BJ (cell line): ENCODE data around the gene WDR82. TPM values are rescaled to one million over a fixed set of nuclear protein-coding genes. Genes with fewer than 3 reads are reported as not detected.

Source experiments
- CTCF ChIA-PET: fragments of 350-600 bp; formaldehyde crosslinking; extraction: SDS; loops from one replicate; lab custom pipeline; 2021; ENCODE audit warnings: antibody characterized with exemption, inconsistent platforms; lab: Yijun Ruan, JAX
- POLR2A ChIA-PET: fragments of 300-600 bp; sonication (Branson Sonifier 250); formaldehyde crosslinking; extraction: SDS; loops from one replicate; lab custom pipeline; 2021; ENCODE audit warnings: antibody characterized with exemption; lab: Charles Lee
- DNase-seq: peaks from one replicate; pipeline ENCODE4 v3.0.0-alpha.2; 2011; ENCODE audit warnings: low read depth
- H3K27me3 ChIP-seq: 2 replicates; pipeline ENCODE4 v1.6.0; 2011; ENCODE audit warnings: low read length; ENCODE audit not compliant: control insufficient read depth, insufficient read depth
- H3K36me3 ChIP-seq: 2 replicates; pipeline ENCODE4 v1.5.1; 2011; ENCODE audit warnings: low read length; ENCODE audit not compliant: control insufficient read depth, insufficient read depth
- H3K4me3 ChIP-seq: 2 replicates; pipeline ENCODE4 v1.5.1; 2011; ENCODE audit warnings: low read depth, mild to moderate bottlenecking, control low read depth, low read length
- polyA plus RNA-seq: library from polyadenylated mRNA; depleted of rRNA; stranded (reverse); fragments of >200 nt; gene quantifications from 2 replicates; pipeline ENCODE4 v1.2.3, GENCODE V29; 2011
- TF ChIP-seq, protein P1 (sequence below): IDR thresholded peaks from 2 replicates; pipeline ENCODE4 v1.5.1; 2011; ENCODE audit warnings: low read depth, mild to moderate bottlenecking, control low read depth, inconsistent platforms, low read length, moderate library complexity; ENCODE audit not compliant: insufficient read depth

WDR82 gene
- polyA plus RNA-seq, 1 experiment, result 42.3 TPM

- Histone ChIP-seq H3K27me3 (no peaks in the 10 kb centered on the region), H3K36me3 (no peaks in the 10 kb centered on the region; the same call in 1 of the 2 replicates), H3K4me3 (no peak overlapping the region)
- TF ChIP-seq, protein P1, sequence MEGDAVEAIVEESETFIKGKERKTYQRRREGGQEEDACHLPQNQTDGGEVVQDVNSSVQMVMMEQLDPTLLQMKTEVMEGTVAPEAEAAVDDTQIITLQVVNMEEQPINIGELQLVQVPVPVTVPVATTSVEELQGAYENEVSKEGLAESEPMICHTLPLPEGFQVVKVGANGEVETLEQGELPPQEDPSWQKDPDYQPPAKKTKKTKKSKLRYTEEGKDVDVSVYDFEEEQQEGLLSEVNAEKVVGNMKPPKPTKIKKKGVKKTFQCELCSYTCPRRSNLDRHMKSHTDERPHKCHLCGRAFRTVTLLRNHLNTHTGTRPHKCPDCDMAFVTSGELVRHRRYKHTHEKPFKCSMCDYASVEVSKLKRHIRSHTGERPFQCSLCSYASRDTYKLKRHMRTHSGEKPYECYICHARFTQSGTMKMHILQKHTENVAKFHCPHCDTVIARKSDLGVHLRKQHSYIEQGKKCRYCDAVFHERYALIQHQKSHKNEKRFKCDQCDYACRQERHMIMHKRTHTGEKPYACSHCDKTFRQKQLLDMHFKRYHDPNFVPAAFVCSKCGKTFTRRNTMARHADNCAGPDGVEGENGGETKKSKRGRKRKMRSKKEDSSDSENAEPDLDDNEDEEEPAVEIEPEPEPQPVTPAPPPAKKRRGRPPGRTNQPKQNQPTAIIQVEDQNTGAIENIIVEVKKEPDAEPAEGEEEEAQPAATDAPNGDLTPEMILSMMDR, result no peak
- DNase-seq, result no peak
- POLR2A ChIA-PET, result no interaction called here
- CTCF ChIA-PET, result interaction anchor here (0.9 to 1.9 kb wide), 4 partner anchors 44 to 62 kb away, joined by 3 to 8 read pairs (median 4); partner anchors contain the start of gene TWF2
Observed at GRCh38 chr3:52281981-52282801, 3.7 kb upstream of the WDR82 start.

- POLR2A ChIA-PET, result interaction anchor here (0.6 kb wide), 2 partner anchors 79 to 408 kb away, joined by 3 read pairs; no protein-coding TSS in a partner anchor
- Histone ChIP-seq H3K36me3 (no peaks in the 10 kb centered on the region), H3K4me3 (no peak overlapping the region), H3K27me3 (no peaks in the 10 kb centered on the region)
- TF ChIP-seq, protein P1, result no peak
- DNase-seq, result no peak
- CTCF ChIA-PET, result interaction anchor here (1.3 to 1.9 kb wide), 4 partner anchors 43 to 60 kb away, joined by 3 to 9 read pairs (median 4); no protein-coding TSS in a partner anchor
Observed at GRCh38 chr3:52280050-52280461, 1.6 kb upstream of the WDR82 start.

- ChIA-PET POLR2A (interaction anchor here (0.6 to 2.0 kb wide), 2 partner anchors 8 to 223 kb away, joined by 9 to 19 read pairs; partner anchors contain the start of gene GLYCTK), CTCF (interaction anchor here (1.1 to 1.9 kb wide), 6 partner anchors 9 to 60 kb away, joined by 3 to 9 read pairs (median 4); no protein-coding TSS in a partner anchor)
- no peak for DNase-seq
Observed at GRCh38 chr3:52279596-52279995, 1.1 kb upstream of the WDR82 start.

DNA sequence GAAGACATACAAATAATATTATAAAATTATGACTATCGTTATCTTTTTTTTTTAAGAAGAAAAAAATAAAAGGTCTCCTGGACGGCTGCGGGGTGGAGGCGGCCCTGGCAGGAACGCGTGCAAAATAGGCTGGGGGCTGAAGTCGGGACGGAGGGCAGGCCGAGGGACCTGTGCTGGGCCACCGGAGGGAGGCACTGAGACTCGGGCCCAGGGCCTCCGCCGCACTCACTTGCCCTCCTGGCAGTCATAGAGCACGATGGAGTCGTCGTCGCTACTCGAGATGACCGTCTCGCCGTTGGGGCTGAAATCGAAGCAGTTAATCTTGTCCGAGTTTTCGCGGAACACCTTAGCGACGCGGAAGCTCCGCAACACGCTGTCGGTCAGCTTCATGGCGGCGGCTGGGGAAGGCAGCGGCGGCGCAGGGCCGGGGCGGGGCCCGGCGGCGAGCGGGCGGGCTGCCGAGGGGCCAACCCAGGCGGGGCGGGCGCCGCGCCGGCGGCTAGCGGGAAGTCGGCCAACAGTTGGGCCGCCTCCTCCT lies 408 bp downstream of the WDR82 start:
- TF ChIP-seq, protein P1, result peak; percentile 55
- peak overlapping the region; percentile 68 for H3K4me3 ChIP-seq
- H3K36me3 ChIP-seq, result peaks cover 1% of the 10 kb centered on the region; the same call in 1 of the 2 replicates
- no peaks in the 10 kb centered on the region for H3K27me3 ChIP-seq
- DNase-seq, result no peak
- CTCF ChIA-PET, result interaction anchor here (0.6 to 1.7 kb wide), 10 partner anchors 9 to 81 kb away, joined by 3 to 6 read pairs (median 4); partner anchors contain the start of genes GLYCTK and TLR9
- POLR2A ChIA-PET, result interaction anchor here (0.6 to 2.0 kb wide), 5 partner anchors 10 to 332 kb away, joined by 3 to 19 read pairs (median 3); partner anchors contain the start of genes GLYCTK and TWF2

More at GRCh38 chr3:52279596-52279995, 1.1 kb upstream of the WDR82 start:
- Histone ChIP-seq H3K36me3 (peaks cover under 1% of the 10 kb centered on the region; the same call in 1 of the 2 replicates), H3K27me3 (no peaks in the 10 kb centered on the region), H3K4me3 (no peak overlapping the region)
- TF ChIP-seq, protein P1, result no peak
